ENCODE measurements around the gene UTP14C. TPM values are rescaled to one million over a fixed set of nuclear protein-coding genes. Genes with fewer than 3 reads are reported as not detected.

Gene UTP14C
- total RNA-seq, 6 donors from 2014 or later = 8.9 to 26.7 (median 17.4) TPM

DNA sequence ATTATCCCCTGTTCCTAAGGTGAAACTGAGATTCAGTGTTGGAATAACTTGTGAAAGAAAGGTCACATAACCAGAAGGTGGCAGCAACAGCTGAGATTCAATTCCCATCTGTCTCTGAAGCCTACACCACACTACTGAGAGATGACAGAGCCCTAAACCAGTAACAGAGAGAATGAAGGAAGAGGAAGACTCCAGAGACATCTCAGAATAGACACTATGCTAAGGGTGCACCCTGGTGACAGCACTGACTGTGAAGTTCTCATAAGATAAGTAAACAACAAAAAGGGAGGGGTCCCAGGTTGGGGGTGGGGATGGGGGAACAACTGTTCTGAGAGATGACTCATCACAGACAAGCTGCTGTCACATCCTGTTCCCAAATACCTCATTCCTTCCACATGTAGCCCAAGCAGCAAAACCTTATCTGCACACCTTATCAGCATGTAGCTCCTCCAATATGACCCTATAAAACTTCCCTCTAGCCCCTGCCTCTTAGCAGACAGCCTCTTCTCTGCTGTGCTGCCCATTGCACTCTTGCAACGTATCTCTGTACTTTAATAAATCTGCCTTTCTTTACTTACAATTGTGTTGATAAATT lies 46.5 kb downstream of the UTP14C start:
- Histone ChIP-seq H3K4me3 (no peak overlapping the region), H3K27ac (no peak overlapping the region), H3K27me3 (no peaks in the 10 kb centered on the region), H3K9me3 (peaks cover 15 to 31% (median 22%) of the 10 kb centered on the region in 4 donors), H3K36me3 (no peaks in the 10 kb centered on the region), H3K4me1 (no peaks in the 10 kb centered on the region)
- no peak for ATAC-seq (ENCODE audit: low FRiP score in 2 of 2)
- TF ChIP-seq EP300 (IDR thresholded peaks at IDR 0.05) (no peak), POLR2AphosphoS5 (IDR thresholded peaks at IDR 0.05) (no peak), CTCF (IDR thresholded peaks at IDR 0.05) (no peak), POLR2A (IDR thresholded peaks at IDR 0.05) (no peak)
- no peak for DNase-seq
- WGBS, 2 donors = 88 to 93% methylated on average over 1 of the region's 1 CpG

Other genes with a start within 250 kb of the UTP14C start
- 10 to 100 TPM; 11.7 to 19.1 (median 17.6) TPM for gene DHRS12, start 220.5 kb upstream of the UTP14C start, total RNA-seq
- gene TMEM272, start 179.5 kb upstream of the UTP14C start, total RNA-seq = under 1 TPM in 3 of 6 donors, not detected in 3; 0.13 to 0.44 (median 0.17) TPM
- gene CCDC70, start 162.7 kb upstream of the UTP14C start, total RNA-seq = not detected
- 10 to 100 TPM in 1 of 6 donors, 1 to 10 TPM in 5; 3.5 to 27.2 (median 5.9) TPM for gene ATP7B, start 13.2 kb upstream of the UTP14C start, total RNA-seq
- 10 to 100 TPM; 10.5 to 34.4 (median 22.7) TPM for gene ALG11, start 12.3 kb upstream of the UTP14C start, total RNA-seq
- gene NEK5, start 104.4 kb downstream of the UTP14C start, total RNA-seq = 10 to 100 TPM in 2 of 6 donors, 1 to 10 TPM in 3, under 1 TPM in 1; 0.23 to 30.2 (median 2.4) TPM
- 10 to 100 TPM in 3 of 6 donors, 1 to 10 TPM in 3; 4.4 to 34.6 (median 13.7) TPM for gene NEK3, start 134.9 kb downstream of the UTP14C start, total RNA-seq